H1 (cell line): ENCODE results near the gene PTPRG. TPM values are rescaled to one million over a fixed set of nuclear protein-coding genes. Genes with fewer than 3 reads are reported as not detected.
A peak's percentile ranks its signal among the peaks of the same experiment; 100 is the strongest.

Experiments
- BCL11A ChIP-seq, 2 experiments: IDR thresholded peaks; one replicate each; pipeline ENCODE4 v1.6.1; 2011; ENCODE audit warnings: low read depth in 2 of 2, low read length in 2 of 2, mild to moderate bottlenecking in 2 of 2
- CHD7 ChIP-seq: fragments of 300-600 bp; sonication (generic); IDR thresholded peaks from 2 replicates; pipeline ENCODE4 v1.7.1; 2012; ENCODE audit warnings: low read length, moderate library complexity, mild to moderate bottlenecking, inconsistent platforms; ENCODE audit not compliant: insufficient replicate concordance
- EP300 ChIP-seq, 2 experiments: IDR thresholded peaks; 1 replicate in 1 of 2; 2 replicates in 1 of 2; pipeline ENCODE4 v1.6.1; 2011 to 2012; ENCODE audit warnings: low read depth in 2 of 2, low read length in 2 of 2, mild to moderate bottlenecking in 2 of 2, borderline replicate concordance in 1 of 2, inconsistent platforms in 1 of 2, moderate library complexity in 1 of 2
- HDAC2 ChIP-seq, 2 experiments: fragments of 300-600 bp in 1 of 2; sonication (generic) in 1 of 2; IDR thresholded peaks; 2 replicates each; pipeline ENCODE4 v1.6.1; 2011 to 2012; ENCODE audit warnings: low read depth in 2 of 2, low read length in 2 of 2, mild to moderate bottlenecking in 2 of 2, moderate library complexity in 2 of 2, borderline replicate concordance in 1 of 2, inconsistent platforms in 1 of 2
- JUND ChIP-seq: IDR thresholded peaks from 2 replicates; pipeline ENCODE4 v1.6.1; 2011; ENCODE audit warnings: mild to moderate bottlenecking, improper control_type of control experiment, low read length
- NANOG ChIP-seq: IDR thresholded peaks from 2 replicates; pipeline ENCODE4 v1.6.1; 2011; ENCODE audit warnings: low read length, low read depth, mild to moderate bottlenecking, inconsistent platforms; ENCODE audit not compliant: insufficient read depth, poor library complexity, severe bottlenecking
- POLR2AphosphoS5 ChIP-seq: IDR thresholded peaks from 2 replicates; pipeline ENCODE4 v1.6.1; 2011; ENCODE audit warnings: low read depth, low read length
- POU5F1 ChIP-seq: IDR thresholded peaks from 2 replicates; pipeline ENCODE4 v1.6.1; 2011; ENCODE audit warnings: low read depth, mild to moderate bottlenecking, low read length, moderate library complexity
- TAF1 ChIP-seq: IDR thresholded peaks from 2 replicates; pipeline ENCODE4 v1.6.1; 2011; ENCODE audit warnings: mild to moderate bottlenecking, low read depth, low read length
- TEAD4 ChIP-seq: IDR thresholded peaks from 2 replicates; pipeline ENCODE4 v1.6.1; 2012; ENCODE audit warnings: low read depth, low read length, inconsistent platforms, mixed read lengths
- YY1 ChIP-seq: IDR thresholded peaks from 2 replicates; pipeline ENCODE4 v1.6.1; 2011; ENCODE audit warnings: low read depth, mild to moderate bottlenecking, low read length
- polyA plus RNA-seq, 7 experiments: library from polyadenylated mRNA; depleted of rRNA in 3 of 7; stranded (reverse) in 5 of 7; unstranded in 2 of 7; fragments of >200 nt in 5 of 7; fragments of 200-250 nt in 2 of 7; gene quantifications; 1 replicate in 5 of 7; 2 replicates in 1 of 7; 4 replicates in 1 of 7; pipeline versions ENCODE4 v1.2.1 to v1.2.3, GENCODE V29; 2011 to 2013; ENCODE audit warnings: missing spikeins in 2 of 7, mixed read lengths in 2 of 7
- total RNA-seq: library from RNA; stranded (reverse); fragmentation: NEBNext Ultra II Directional; extraction: Animal tissue kit (Norgen Biotek cat#: 25700); gene quantifications from 2 replicates; pipeline ENCODE4 v1.2.1, GENCODE V29; 2021

The PTPRG gene
- total and polyA plus RNA-seq, 2 of the 8 experiments (the other 6 are each of a cell fraction or from before 2014, with no cell fraction given): 23.3 to 96.2 TPM

DNA sequence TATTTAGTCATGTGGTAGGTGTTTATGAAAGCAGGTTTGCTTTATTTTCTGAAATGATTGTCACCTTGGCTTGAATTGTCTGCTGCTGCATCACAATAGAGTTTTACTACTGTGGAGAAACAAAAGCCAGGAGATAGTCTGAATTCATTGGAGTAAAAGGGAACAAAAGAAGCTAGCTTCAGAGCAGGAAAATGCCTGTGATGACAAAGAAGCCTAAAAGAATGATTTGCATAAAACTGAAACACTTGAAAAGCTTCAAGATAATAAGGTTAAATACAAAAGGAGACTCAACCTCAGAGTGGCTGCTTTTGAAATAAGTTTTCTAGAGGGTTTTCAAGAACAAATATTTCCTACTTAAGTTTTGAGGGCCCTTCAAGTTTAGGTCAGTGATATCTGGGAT is 138.3 kb downstream of the PTPRG start (continued):
- TF ChIP-seq CHD7 (peak; percentile 96), JUND (0 out of 2 replicates have a peak, but pooled peaks have one; percentile 39), EP300 (IDR thresholded peaks at IDR 0.05; ENCODE audit: borderline replicate concordance in 1 of 2, low read depth in 2 of 2, low read length in 2 of 2) (peak in 1 of 2 experiments; percentile 44; a peak in 1 of 3 replicates), HDAC2 (IDR thresholded peaks at IDR 0.05; ENCODE audit: borderline replicate concordance in 1 of 2, low read depth in 2 of 2, low read length in 2 of 2) (peak; percentile 28 to 78; a peak in 1 of 4 replicates), TEAD4 (peak; percentile 34; the same call in 1 of the 2 replicates), TAF1 (no peak), BCL11A (IDR thresholded peaks at IDR 0.05; ENCODE audit: low read depth in 2 of 2, low read length in 2 of 2) (peak in 1 of 2 experiments; percentile 37), POLR2AphosphoS5 (no peak), POU5F1 (peak; percentile 91), YY1 (no peak), NANOG (peak; percentile 46)
